Tibial nerve (tissue), 4 donors: ENCODE results near the gene CLASP2.

ENCODE experiments used
- EP300 ChIP-seq, 2 donors: sonication (generic); formaldehyde crosslinking; IDR thresholded peaks; one replicate each; pipeline ENCODE4 v1.6.1; 2017; ENCODE audit warnings: antibody characterized with exemption in 2 of 2, mild to moderate bottlenecking in 1 of 2
- POLR2A ChIP-seq, 2 donors: fragments of 450-650 bp; IDR thresholded peaks; one replicate each; pipeline ENCODE4 v1.6.1; 2017; ENCODE audit warnings: antibody characterized with exemption in 2 of 2, mild to moderate bottlenecking in 2 of 2, moderate library complexity in 2 of 2
- TF ChIP-seq, protein P1 (sequence below), 5 experiments: fragments of 200-600 bp in 3 of 5; fragments of 450-650 bp in 2 of 5; sonication (generic) in 3 of 5; IDR thresholded peaks; one replicate each; pipeline ENCODE4 v1.5.1; 2016 to 2019; ENCODE audit warnings: antibody characterized with exemption in 5 of 5, mild to moderate bottlenecking in 3 of 5, moderate library complexity in 2 of 5

DNA sequence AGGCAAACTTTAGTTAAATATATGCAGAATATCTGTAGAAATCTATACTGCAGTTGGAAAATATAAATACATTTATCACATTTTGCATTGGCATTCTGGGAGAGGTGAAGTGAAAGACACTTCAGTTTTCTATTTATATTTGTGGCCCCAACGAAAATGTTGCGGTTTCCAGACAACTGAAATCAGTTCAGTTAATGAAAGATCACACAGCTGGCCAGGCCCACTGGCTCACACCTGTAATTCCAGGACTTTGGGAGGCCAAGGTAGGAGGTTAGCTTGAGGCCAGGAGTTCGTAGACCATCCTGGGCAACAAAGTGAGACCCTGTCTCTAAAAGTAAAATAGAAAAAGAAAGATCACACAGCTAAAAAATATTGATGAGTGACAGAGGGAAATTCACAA, 11.9 kb upstream of the CLASP2 start:
- TF ChIP-seq POLR2A (IDR thresholded peaks at IDR 0.05), result no peak
- TF ChIP-seq, protein P1, sequence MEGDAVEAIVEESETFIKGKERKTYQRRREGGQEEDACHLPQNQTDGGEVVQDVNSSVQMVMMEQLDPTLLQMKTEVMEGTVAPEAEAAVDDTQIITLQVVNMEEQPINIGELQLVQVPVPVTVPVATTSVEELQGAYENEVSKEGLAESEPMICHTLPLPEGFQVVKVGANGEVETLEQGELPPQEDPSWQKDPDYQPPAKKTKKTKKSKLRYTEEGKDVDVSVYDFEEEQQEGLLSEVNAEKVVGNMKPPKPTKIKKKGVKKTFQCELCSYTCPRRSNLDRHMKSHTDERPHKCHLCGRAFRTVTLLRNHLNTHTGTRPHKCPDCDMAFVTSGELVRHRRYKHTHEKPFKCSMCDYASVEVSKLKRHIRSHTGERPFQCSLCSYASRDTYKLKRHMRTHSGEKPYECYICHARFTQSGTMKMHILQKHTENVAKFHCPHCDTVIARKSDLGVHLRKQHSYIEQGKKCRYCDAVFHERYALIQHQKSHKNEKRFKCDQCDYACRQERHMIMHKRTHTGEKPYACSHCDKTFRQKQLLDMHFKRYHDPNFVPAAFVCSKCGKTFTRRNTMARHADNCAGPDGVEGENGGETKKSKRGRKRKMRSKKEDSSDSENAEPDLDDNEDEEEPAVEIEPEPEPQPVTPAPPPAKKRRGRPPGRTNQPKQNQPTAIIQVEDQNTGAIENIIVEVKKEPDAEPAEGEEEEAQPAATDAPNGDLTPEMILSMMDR (IDR thresholded peaks at IDR 0.05), result no peak
- TF ChIP-seq EP300 (IDR thresholded peaks at IDR 0.05), result no peak
